Activated T-cell treated with anti-CD3 and anti-CD28 coated beads, Interleukin-2, amount 50 U/mL, for 4 hours (primary cell): ENCODE results near the gene ADCY1. TPM values are rescaled to one million over a fixed set of nuclear protein-coding genes. Genes with fewer than 3 reads are reported as not detected.

Experiments used
- ATAC-seq, 2 donors: fragments of 200-7000 bp; cut with Tn5 transposase; one replicate each; pipeline ENCODE4 v1.10.0; 2021
- DNase-seq: peaks from one replicate; pipeline ENCODE4 v3.0.0-alpha.2; 2020
- H3K27me3 Mint-ChIP-seq: one replicate; pipeline ENCODE4 v1.8.0; 2021; ENCODE audit warnings: low read depth, mixed read lengths
- H3K36me3 Mint-ChIP-seq: one replicate; pipeline ENCODE4 v1.8.0; 2022; ENCODE audit warnings: mixed read lengths; ENCODE audit not compliant: insufficient read depth
- H3K4me1 Mint-ChIP-seq: one replicate; pipeline ENCODE4 v1.8.0; 2021; ENCODE audit warnings: low read depth, mixed read lengths
- H3K4me3 Mint-ChIP-seq: one replicate; pipeline ENCODE4 v1.8.0; 2021; ENCODE audit warnings: mild to moderate bottlenecking, moderate library complexity, mixed read lengths
- H3K9me3 Mint-ChIP-seq: one replicate; pipeline ENCODE4 v1.8.0; 2021; ENCODE audit warnings: mixed read lengths
- total RNA-seq, 3 donors: library from RNA; stranded (reverse); gene quantifications; one replicate each; pipeline ENCODE4 v1.2.1, GENCODE V29; 2021

The ADCY1 gene
- total RNA-seq, 3 donors from 2014 or later = 0.05 to 0.26 (median 0.20) TPM

GRCh38 chr7:45643630-45644029 is 69.5 kb downstream of the ADCY1 start:
- no peak for DNase-seq
- no peaks in the 10 kb centered on the region for H3K9me3 Mint-ChIP-seq

GRCh38 chr7:45644237-45644636 is 70.1 kb downstream of the ADCY1 start:
- no peaks in the 10 kb centered on the region for H3K4me1 Mint-ChIP-seq
- H3K9me3 Mint-ChIP-seq = no peaks in the 10 kb centered on the region
- ATAC-seq (no peak), DNase-seq (no peak)
- H3K36me3 Mint-ChIP-seq = no peaks in the 10 kb centered on the region
- H3K4me3 Mint-ChIP-seq = no peak overlapping the region
- no peaks in the 10 kb centered on the region for H3K27me3 Mint-ChIP-seq

More at GRCh38 chr7:45643630-45644029, 69.5 kb downstream of the ADCY1 start:
- H3K4me3 Mint-ChIP-seq = no peak overlapping the region
- H3K4me1 Mint-ChIP-seq = no peaks in the 10 kb centered on the region
- ATAC-seq = no peak
- no peaks in the 10 kb centered on the region for H3K36me3 Mint-ChIP-seq
- H3K27me3 Mint-ChIP-seq = no peaks in the 10 kb centered on the region

- Mint-ChIP-seq H3K36me3 (no peaks in the 10 kb centered on the region), H3K4me1 (no peaks in the 10 kb centered on the region), H3K4me3 (no peak overlapping the region), H3K27me3 (no peaks in the 10 kb centered on the region), H3K9me3 (no peaks in the 10 kb centered on the region)
- no peak for ATAC-seq
- DNase-seq = no peak
Observed at GRCh38 chr7:45645141-45645969, 71.2 kb downstream of the ADCY1 start.

GRCh38 chr7:45646207-45646821 is 72.1 kb downstream of the ADCY1 start:
- Mint-ChIP-seq H3K4me1 (no peaks in the 10 kb centered on the region), H3K27me3 (no peaks in the 10 kb centered on the region), H3K9me3 (no peaks in the 10 kb centered on the region), H3K4me3 (no peak overlapping the region), H3K36me3 (no peaks in the 10 kb centered on the region)
- ATAC-seq (no peak), DNase-seq (no peak)

GRCh38 chr7:45646996-45647825 is 73.0 kb downstream of the ADCY1 start:
- no peaks in the 10 kb centered on the region for H3K9me3 Mint-ChIP-seq
- no peaks in the 10 kb centered on the region for H3K36me3 Mint-ChIP-seq
- ATAC-seq = no peak
- no peak for DNase-seq
- no peaks in the 10 kb centered on the region for H3K4me1 Mint-ChIP-seq
- H3K4me3 Mint-ChIP-seq = no peak overlapping the region
- H3K27me3 Mint-ChIP-seq = no peaks in the 10 kb centered on the region

- no peaks in the 10 kb centered on the region for H3K36me3 Mint-ChIP-seq
- ATAC-seq = no peak
Observed at GRCh38 chr7:45647967-45648670, 74.0 kb downstream of the ADCY1 start.

GRCh38 chr7:45648671-45648995 is 74.5 kb downstream of the ADCY1 start:
- DNase-seq (no peak), ATAC-seq (no peak)
- Mint-ChIP-seq H3K4me3 (no peak overlapping the region), H3K9me3 (no peaks in the 10 kb centered on the region), H3K4me1 (no peaks in the 10 kb centered on the region), H3K27me3 (no peaks in the 10 kb centered on the region), H3K36me3 (no peaks in the 10 kb centered on the region)

More at GRCh38 chr7:45647967-45648670, 74.0 kb downstream of the ADCY1 start:
- Mint-ChIP-seq H3K27me3 (no peaks in the 10 kb centered on the region), H3K9me3 (no peaks in the 10 kb centered on the region), H3K4me1 (no peaks in the 10 kb centered on the region), H3K4me3 (no peak overlapping the region)
- no peak for DNase-seq

- Mint-ChIP-seq H3K36me3 (no peaks in the 10 kb centered on the region), H3K4me1 (no peaks in the 10 kb centered on the region), H3K4me3 (no peak overlapping the region), H3K27me3 (no peaks in the 10 kb centered on the region), H3K9me3 (no peaks in the 10 kb centered on the region)
- ATAC-seq (no peak), DNase-seq (no peak)
Observed at GRCh38 chr7:45649560-45650346, 75.6 kb downstream of the ADCY1 start.

- H3K4me3 Mint-ChIP-seq = no peak overlapping the region
- no peaks in the 10 kb centered on the region for H3K27me3 Mint-ChIP-seq
- no peak for DNase-seq
- no peak for ATAC-seq
- no peaks in the 10 kb centered on the region for H3K9me3 Mint-ChIP-seq
- no peaks in the 10 kb centered on the region for H3K4me1 Mint-ChIP-seq
- H3K36me3 Mint-ChIP-seq = no peaks in the 10 kb centered on the region
Observed at GRCh38 chr7:45650404-45651394, 76.5 kb downstream of the ADCY1 start.

- no peak for ATAC-seq
- H3K9me3 Mint-ChIP-seq = no peaks in the 10 kb centered on the region
- no peaks in the 10 kb centered on the region for H3K4me1 Mint-ChIP-seq
Observed at GRCh38 chr7:45651540-45651939, 77.4 kb downstream of the ADCY1 start.

GRCh38 chr7:45652630-45653029 is 78.5 kb downstream of the ADCY1 start:
- no peak for ATAC-seq
- Mint-ChIP-seq H3K4me1 (no peaks in the 10 kb centered on the region), H3K4me3 (no peak overlapping the region), H3K9me3 (no peaks in the 10 kb centered on the region), H3K27me3 (no peaks in the 10 kb centered on the region), H3K36me3 (no peaks in the 10 kb centered on the region)
- no peak for DNase-seq

More at GRCh38 chr7:45651540-45651939, 77.4 kb downstream of the ADCY1 start:
- DNase-seq = no peak
- no peaks in the 10 kb centered on the region for H3K27me3 Mint-ChIP-seq
- no peak overlapping the region for H3K4me3 Mint-ChIP-seq
- no peaks in the 10 kb centered on the region for H3K36me3 Mint-ChIP-seq

- no peaks in the 10 kb centered on the region for H3K9me3 Mint-ChIP-seq
- ATAC-seq (no peak), DNase-seq (no peak)
- H3K27me3 Mint-ChIP-seq = no peaks in the 10 kb centered on the region
- H3K4me3 Mint-ChIP-seq = no peak overlapping the region
- no peaks in the 10 kb centered on the region for H3K36me3 Mint-ChIP-seq
- no peaks in the 10 kb centered on the region for H3K4me1 Mint-ChIP-seq
Observed at GRCh38 chr7:45653209-45653907, 79.2 kb downstream of the ADCY1 start.
